K562 (cell line): ENCODE measurements around the gene SOS2. TPM values are rescaled to one million over a fixed set of nuclear protein-coding genes. Genes with fewer than 3 reads are reported as not detected.

Source experiments
- COPS2 ChIP-seq: fragments of 450-650 bp; conservative IDR thresholded peaks from 2 replicates; pipeline ENCODE4 v1.6.1; 2016; ENCODE audit warnings: mild to moderate bottlenecking, moderate library complexity
- ERF ChIP-seq: fragments of 450-650 bp; formaldehyde crosslinking; IDR thresholded peaks from 2 replicates; pipeline ENCODE4 v1.4.0; 2020; ENCODE audit warnings: mild to moderate bottlenecking, mixed read lengths
- MAFF ChIP-seq: IDR thresholded peaks from 2 replicates; pipeline ENCODE4 v1.6.1; 2012; ENCODE audit warnings: low read length, improper control_type of control experiment
- MAZ ChIP-seq, 2 experiments: fragments of 450-650 bp in 1 of 2; sonication (generic) in 1 of 2; formaldehyde crosslinking; IDR thresholded peaks in 1 of 2; conservative IDR thresholded peaks in 1 of 2; 2 replicates each; pipeline versions ENCODE4 v1.4.0 to v1.5.0; 2020; ENCODE audit warnings: mild to moderate bottlenecking in 1 of 2, missing genetic modification reagents in 1 of 2
- MTA1 ChIP-seq: fragments of 450-650 bp; IDR thresholded peaks from 2 replicates; pipeline ENCODE4 v1.6.1; 2017; ENCODE audit warnings: borderline replicate concordance
- RBM17 ChIP-seq: fragments of 200-400 bp; formaldehyde crosslinking; IDR thresholded peaks from 2 replicates; pipeline ENCODE4 v1.6.1; 2017; ENCODE audit warnings: low read depth, mild to moderate bottlenecking, low read length, borderline replicate concordance
- RFX5 ChIP-seq: IDR thresholded peaks from 2 replicates; pipeline ENCODE4 v1.6.1; 2011; ENCODE audit warnings: low read depth, mild to moderate bottlenecking, improper control_type of control experiment, low read length
- TBP ChIP-seq: optimal IDR thresholded peaks from 2 replicates; pipeline ENCODE3; 2011; ENCODE audit warnings: low read depth, low read length, improper control_type of control experiment
- U2AF2 ChIP-seq: fragments of 200-400 bp; formaldehyde crosslinking; optimal IDR thresholded peaks from 2 replicates; pipeline ENCODE3; 2017; ENCODE audit warnings: low read depth, mild to moderate bottlenecking, low read length
- ZBTB34 ChIP-seq: fragments of 250-450 bp; sonication (Bioruptor Pico); IDR thresholded peaks from 2 replicates; pipeline ENCODE4 v1.8.0; 2021; ENCODE audit warnings: mild to moderate bottlenecking, moderate library complexity
- ZNF121 ChIP-seq: sonication (generic); formaldehyde crosslinking; conservative IDR thresholded peaks from 2 replicates; pipeline ENCODE4 v1.8.0; 2022; ENCODE audit warnings: missing genetic modification reagents
- polyA plus RNA-seq, 8 experiments: library from polyadenylated mRNA; depleted of rRNA in 4 of 8; stranded (reverse) in 5 of 8; unstranded in 3 of 8; fragments of >200 nt; fragmentation: Nextera tagmentation in 2 of 8; fragmentation: Illumina TruSeq in 1 of 8; extraction: Ambion mirVana in 2 of 8; extraction: Trizol in 1 of 8; gene quantifications; 2 replicates each; pipeline versions ENCODE4 v1.2.1 to v1.2.3, GENCODE V29; 2011 to 2014; ENCODE audit warnings: inconsistent platforms in 1 of 8, missing spikeins in 1 of 8
- total RNA-seq, 7 experiments: library from RNA; depleted of rRNA in 6 of 7; stranded (reverse); fragments of >200 nt in 6 of 7; fragmentation: Illumina TruSeq in 2 of 7; extraction: Trizol in 2 of 7; gene quantifications; 2 replicates each; pipeline versions ENCODE4 v1.2.1 to v1.2.3, GENCODE V29; 2011 to 2021; ENCODE audit warnings: low replicate concordance in 1 of 7
- TF ChIP-seq, protein P1 (sequence below): fragments of 450-650 bp; IDR thresholded peaks from 2 replicates; pipeline ENCODE4 v1.6.1; 2016; ENCODE audit warnings: missing biosample characterization, missing genetic modification characterization
- TF ChIP-seq, protein P2 (sequence below): sonication (generic); formaldehyde crosslinking; IDR thresholded peaks from 2 replicates; pipeline ENCODE4 v1.9.0; 2022; ENCODE audit warnings: mild to moderate bottlenecking, missing genetic modification reagents

Gene SOS2
- total and polyA plus RNA-seq, 9 of the 15 experiments (the other 6 are each of a cell fraction or from before 2014, with no cell fraction given) = 2.2 to 13.1 (median 10.5) TPM

DNA sequence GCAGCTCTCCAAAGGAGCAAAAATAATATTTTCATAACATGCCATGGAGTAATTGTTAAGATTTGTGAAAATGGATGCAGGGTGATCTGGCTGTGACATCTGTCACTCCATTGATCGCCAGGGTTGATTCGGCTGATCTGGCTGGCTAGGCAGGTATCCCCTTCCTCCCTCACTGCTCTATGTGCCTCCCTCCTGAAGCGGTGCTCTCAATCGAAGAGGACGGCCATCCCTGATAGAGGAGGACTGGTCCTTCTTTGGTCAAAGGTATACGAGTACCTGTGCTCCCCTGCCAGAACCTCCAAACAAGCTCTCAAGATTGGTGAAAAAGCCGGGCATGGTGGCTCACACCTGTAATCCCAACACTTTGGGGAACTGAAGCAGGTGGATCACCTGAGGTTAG lies 162.9 kb downstream of the SOS2 start (continued):
- TF ChIP-seq MAZ (CRISPR knock-in tag; conservative IDR thresholded peaks at IDR 0.05 in 1 of 2, IDR thresholded peaks at IDR 0.05 in 1 of 2) = no peak
- TF ChIP-seq U2AF2 = no peak
- TF ChIP-seq TBP = no peak
- no peak for TF ChIP-seq RFX5
- TF ChIP-seq ERF (CRISPR knock-in tag) = no peak
- no peak for TF ChIP-seq COPS2
- TF ChIP-seq MAFF = no peak
- TF ChIP-seq ZNF121 (CRISPR knock-in tag) = no peak
- TF ChIP-seq, protein P1, sequence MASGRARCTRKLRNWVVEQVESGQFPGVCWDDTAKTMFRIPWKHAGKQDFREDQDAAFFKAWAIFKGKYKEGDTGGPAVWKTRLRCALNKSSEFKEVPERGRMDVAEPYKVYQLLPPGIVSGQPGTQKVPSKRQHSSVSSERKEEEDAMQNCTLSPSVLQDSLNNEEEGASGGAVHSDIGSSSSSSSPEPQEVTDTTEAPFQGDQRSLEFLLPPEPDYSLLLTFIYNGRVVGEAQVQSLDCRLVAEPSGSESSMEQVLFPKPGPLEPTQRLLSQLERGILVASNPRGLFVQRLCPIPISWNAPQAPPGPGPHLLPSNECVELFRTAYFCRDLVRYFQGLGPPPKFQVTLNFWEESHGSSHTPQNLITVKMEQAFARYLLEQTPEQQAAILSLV (tag) = no peak
- no peak for TF ChIP-seq ZBTB34 (CRISPR knock-in tag)
- TF ChIP-seq MTA1 = no peak
- no peak for TF ChIP-seq RBM17
- TF ChIP-seq, protein P2, sequence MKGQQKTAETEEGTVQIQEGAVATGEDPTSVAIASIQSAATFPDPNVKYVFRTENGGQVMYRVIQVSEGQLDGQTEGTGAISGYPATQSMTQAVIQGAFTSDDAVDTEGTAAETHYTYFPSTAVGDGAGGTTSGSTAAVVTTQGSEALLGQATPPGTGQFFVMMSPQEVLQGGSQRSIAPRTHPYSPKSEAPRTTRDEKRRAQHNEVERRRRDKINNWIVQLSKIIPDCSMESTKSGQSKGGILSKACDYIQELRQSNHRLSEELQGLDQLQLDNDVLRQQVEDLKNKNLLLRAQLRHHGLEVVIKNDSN (CRISPR knock-in tag) = no peak
